ENCODE measurements around the gene FCMR.

DNA sequence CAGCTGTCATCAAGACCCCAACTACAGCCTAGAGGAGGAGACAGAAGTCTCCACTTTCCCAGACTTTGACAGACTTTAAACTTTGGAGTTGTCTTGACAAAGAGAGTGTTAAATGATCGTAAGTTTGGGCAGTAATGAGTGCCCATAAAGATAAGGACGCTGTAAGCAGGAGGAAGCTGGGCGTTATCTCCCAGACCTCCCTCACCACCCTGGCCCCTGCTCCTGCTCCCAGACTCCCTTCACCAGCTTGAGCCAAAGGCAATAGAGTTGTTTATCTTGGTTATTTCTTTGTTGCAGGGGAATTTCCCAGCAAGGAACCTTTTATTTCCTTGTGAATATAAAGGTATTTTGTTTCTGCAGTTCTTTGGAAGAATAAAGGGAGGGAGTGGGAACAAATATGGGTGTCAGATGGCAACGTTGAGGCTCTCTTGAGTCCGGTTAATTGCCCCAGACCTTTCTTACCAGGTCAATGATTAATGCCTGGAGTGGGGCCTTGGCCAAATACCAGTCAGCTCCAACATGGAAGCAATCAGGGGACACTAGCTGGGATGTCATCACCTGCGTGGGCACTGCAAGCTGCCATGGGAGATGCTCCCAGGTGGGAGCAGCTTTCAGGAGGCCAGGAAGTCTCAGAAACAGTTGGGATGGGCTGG is 20.2 kb upstream of the FCMR start:
- TF ChIP-seq, protein P1, sequence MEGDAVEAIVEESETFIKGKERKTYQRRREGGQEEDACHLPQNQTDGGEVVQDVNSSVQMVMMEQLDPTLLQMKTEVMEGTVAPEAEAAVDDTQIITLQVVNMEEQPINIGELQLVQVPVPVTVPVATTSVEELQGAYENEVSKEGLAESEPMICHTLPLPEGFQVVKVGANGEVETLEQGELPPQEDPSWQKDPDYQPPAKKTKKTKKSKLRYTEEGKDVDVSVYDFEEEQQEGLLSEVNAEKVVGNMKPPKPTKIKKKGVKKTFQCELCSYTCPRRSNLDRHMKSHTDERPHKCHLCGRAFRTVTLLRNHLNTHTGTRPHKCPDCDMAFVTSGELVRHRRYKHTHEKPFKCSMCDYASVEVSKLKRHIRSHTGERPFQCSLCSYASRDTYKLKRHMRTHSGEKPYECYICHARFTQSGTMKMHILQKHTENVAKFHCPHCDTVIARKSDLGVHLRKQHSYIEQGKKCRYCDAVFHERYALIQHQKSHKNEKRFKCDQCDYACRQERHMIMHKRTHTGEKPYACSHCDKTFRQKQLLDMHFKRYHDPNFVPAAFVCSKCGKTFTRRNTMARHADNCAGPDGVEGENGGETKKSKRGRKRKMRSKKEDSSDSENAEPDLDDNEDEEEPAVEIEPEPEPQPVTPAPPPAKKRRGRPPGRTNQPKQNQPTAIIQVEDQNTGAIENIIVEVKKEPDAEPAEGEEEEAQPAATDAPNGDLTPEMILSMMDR (IDR thresholded peaks at IDR 0.05) = no peak
- no peak for TF ChIP-seq POLR2A (IDR thresholded peaks at IDR 0.05)

Data from thyroid gland (tissue), 4 donors.